ENCODE measurements around the gene SLC6A13. TPM values are rescaled to one million over a fixed set of nuclear protein-coding genes. Genes with fewer than 3 reads are reported as not detected.
A peak's percentile ranks its signal among the peaks of the same experiment; 100 is the strongest.

SLC6A13 gene
- total RNA-seq, 1 experiment from 2014 or later = 3.5 TPM

- H3K4me1 Mint-ChIP-seq (ENCODE audit: low read depth, unreplicated experiment) = peaks cover 1% of the 10 kb centered on the region
- no peaks in the 10 kb centered on the region for H3K36me3 Mint-ChIP-seq (ENCODE audit: insufficient read depth, unreplicated experiment)
- BruUV-seq (replicated peaks) = no TSS peak
- DNase-seq = no peak
- no peak for TF ChIP-seq CTCF (IDR thresholded peaks at IDR 0.05; ENCODE audit: unreplicated experiment)
- intact Hi-C loops (cut with micrococcal nuclease; ENCODE audit: unreplicated experiment) = no loop called here
- peaks cover 75% of the 10 kb centered on the region for H3K27me3 Mint-ChIP-seq (ENCODE audit: unreplicated experiment)
- H3K27ac Mint-ChIP-seq (ENCODE audit: unreplicated experiment) = no peak overlapping the region
- CTCF ChIA-PET = no interaction called here
- H3K4me3 Mint-ChIP-seq (ENCODE audit: low read depth, unreplicated experiment) = no peak overlapping the region
- no peaks in the 10 kb centered on the region for H3K9me3 Mint-ChIP-seq (ENCODE audit: low read depth, unreplicated experiment)
Observed at GRCh38 chr12:206746-207440, 55.7 kb downstream of the SLC6A13 start.

- intact Hi-C loops (cut with micrococcal nuclease; ENCODE audit: unreplicated experiment) = no loop called here
- CTCF ChIA-PET = no interaction called here
- Mint-ChIP-seq H3K27me3 (ENCODE audit: unreplicated experiment) (peaks cover 72% of the 10 kb centered on the region), H3K36me3 (ENCODE audit: insufficient read depth, unreplicated experiment) (no peaks in the 10 kb centered on the region), H3K27ac (ENCODE audit: unreplicated experiment) (no peak overlapping the region), H3K4me3 (ENCODE audit: low read depth, unreplicated experiment) (no peak overlapping the region), H3K9me3 (ENCODE audit: low read depth, unreplicated experiment) (no peaks in the 10 kb centered on the region), H3K4me1 (ENCODE audit: low read depth, unreplicated experiment) (no peaks in the 10 kb centered on the region)
- TF ChIP-seq CTCF (IDR thresholded peaks at IDR 0.05; ENCODE audit: unreplicated experiment) = no peak
- BruUV-seq (replicated peaks) = no TSS peak
- no peak for DNase-seq
Observed at GRCh38 chr12:205026-205425, 57.6 kb downstream of the SLC6A13 start.

- intact Hi-C loops (cut with micrococcal nuclease; ENCODE audit: unreplicated experiment) = no loop called here
- Mint-ChIP-seq H3K9me3 (ENCODE audit: low read depth, unreplicated experiment) (no peaks in the 10 kb centered on the region), H3K4me1 (ENCODE audit: low read depth, unreplicated experiment) (no peaks in the 10 kb centered on the region), H3K27ac (ENCODE audit: unreplicated experiment) (no peak overlapping the region), H3K27me3 (ENCODE audit: unreplicated experiment) (peaks cover 64% of the 10 kb centered on the region), H3K4me3 (ENCODE audit: low read depth, unreplicated experiment) (no peak overlapping the region), H3K36me3 (ENCODE audit: insufficient read depth, unreplicated experiment) (no peaks in the 10 kb centered on the region)
- no TSS peak for BruUV-seq (replicated peaks)
- no peak for TF ChIP-seq CTCF (IDR thresholded peaks at IDR 0.05; ENCODE audit: unreplicated experiment)
- CTCF ChIA-PET = no interaction called here
- no peak for DNase-seq
Observed at GRCh38 chr12:204261-204678, 58.4 kb downstream of the SLC6A13 start.

GRCh38 chr12:203462-204260, 59.0 kb downstream of the SLC6A13 start:
- CTCF ChIA-PET = no interaction called here

More at GRCh38 chr12:203462-204260, 59.0 kb downstream of the SLC6A13 start:
- DNase-seq = no peak
- Mint-ChIP-seq H3K36me3 (ENCODE audit: insufficient read depth, unreplicated experiment) (no peaks in the 10 kb centered on the region), H3K27ac (ENCODE audit: unreplicated experiment) (no peak overlapping the region), H3K9me3 (ENCODE audit: low read depth, unreplicated experiment) (no peaks in the 10 kb centered on the region), H3K4me3 (ENCODE audit: low read depth, unreplicated experiment) (peak overlapping the region; percentile 29), H3K4me1 (ENCODE audit: low read depth, unreplicated experiment) (no peaks in the 10 kb centered on the region), H3K27me3 (ENCODE audit: unreplicated experiment) (peaks cover 58% of the 10 kb centered on the region)
- BruUV-seq (replicated peaks) = no TSS peak
- intact Hi-C loops (cut with micrococcal nuclease; ENCODE audit: unreplicated experiment) = no loop called here
- TF ChIP-seq CTCF (IDR thresholded peaks at IDR 0.05; ENCODE audit: unreplicated experiment) = no peak

All from Calu3 (cell line).